Ectodermal cell (in vitro differentiated cells): ENCODE measurements around the gene TMEM266.

Experiments
- H3K27ac ChIP-seq: 2 replicates; pipeline ENCODE4 v1.7.0; 2013; ENCODE audit warnings: mild to moderate bottlenecking, low read depth, low read length; ENCODE audit not compliant: insufficient read depth, poor library complexity, severe bottlenecking
- H3K27me3 ChIP-seq: 2 replicates; pipeline ENCODE4 v1.7.0; 2013; ENCODE audit warnings: mild to moderate bottlenecking, low read length; ENCODE audit not compliant: insufficient read depth, control insufficient read depth, poor library complexity, severe bottlenecking
- H3K36me3 ChIP-seq: one replicate; pipeline ENCODE4 v1.7.0; 2013; ENCODE audit warnings: low read length; ENCODE audit not compliant: control insufficient read depth, insufficient read depth
- H3K4me1 ChIP-seq: one replicate; pipeline ENCODE4 v1.7.0; 2013; ENCODE audit warnings: low read length; ENCODE audit not compliant: control insufficient read depth, insufficient read depth
- H3K4me3 ChIP-seq: 2 replicates; pipeline ENCODE4 v1.7.0; 2013; ENCODE audit warnings: low read depth, low read length, control low read depth; ENCODE audit not compliant: insufficient read depth
- H3K9me3 ChIP-seq: 2 replicates; pipeline ENCODE4 v1.7.0; 2013; ENCODE audit warnings: mild to moderate bottlenecking, low read length, moderate library complexity; ENCODE audit not compliant: control insufficient read depth
- WGBS, 2 experiments: methylation state at CpG; one replicate each; pipeline ENCODE4 v1.1.7; 2013; ENCODE audit warnings: missing lambda C conversion rate in 2 of 2; 5-methylcytosine and 5-hydroxymethylcytosine counted together

TMEM266 gene

GRCh38 chr15:76169018-76169417, 109.2 kb downstream of the TMEM266 start:
- Histone ChIP-seq H3K27me3 (no peaks in the 10 kb centered on the region), H3K36me3 (no peaks in the 10 kb centered on the region), H3K4me1 (no peaks in the 10 kb centered on the region), H3K9me3 (no peaks in the 10 kb centered on the region), H3K4me3 (no peak overlapping the region), H3K27ac (no peak overlapping the region)
- WGBS, 2 experiments, result 74 to 75% methylated on average over 4 of the region's 4 CpGs

- Histone ChIP-seq H3K9me3 (no peaks in the 10 kb centered on the region), H3K27ac (no peak overlapping the region), H3K4me3 (no peak overlapping the region), H3K4me1 (no peaks in the 10 kb centered on the region), H3K36me3 (no peaks in the 10 kb centered on the region), H3K27me3 (no peaks in the 10 kb centered on the region)
- WGBS, 2 experiments, result 92 to 95% methylated on average over 15 to 16 of the region's 16 CpGs
These were observed 110.4 kb downstream of the TMEM266 start for GRCh38 chr15:76169911-76170800.

- WGBS, 2 experiments, result 93 to 94% methylated on average over 16 of the region's 16 CpGs
- Histone ChIP-seq H3K36me3 (no peaks in the 10 kb centered on the region), H3K9me3 (no peaks in the 10 kb centered on the region), H3K4me1 (peaks cover 7% of the 10 kb centered on the region), H3K27ac (no peak overlapping the region), H3K4me3 (no peak overlapping the region), H3K27me3 (no peaks in the 10 kb centered on the region)
These were observed 113.0 kb downstream of the TMEM266 start for GRCh38 chr15:76172782-76173181.

GRCh38 chr15:76173317-76173834, 113.6 kb downstream of the TMEM266 start:
- H3K27me3 ChIP-seq, result no peaks in the 10 kb centered on the region
- no peaks in the 10 kb centered on the region for H3K36me3 ChIP-seq
- H3K4me1 ChIP-seq, result peaks cover 13% of the 10 kb centered on the region
- no peak overlapping the region for H3K27ac ChIP-seq
- H3K4me3 ChIP-seq, result no peak overlapping the region
- no peaks in the 10 kb centered on the region for H3K9me3 ChIP-seq
- WGBS, 2 experiments, result 94 to 96% methylated on average over 8 of the region's 8 CpGs

GRCh38 chr15:76174654-76175053, 114.9 kb downstream of the TMEM266 start:
- peaks cover 15% of the 10 kb centered on the region for H3K4me1 ChIP-seq
- H3K9me3 ChIP-seq, result no peaks in the 10 kb centered on the region
- H3K27me3 ChIP-seq, result no peaks in the 10 kb centered on the region
- H3K27ac ChIP-seq, result no peak overlapping the region
- 93 to 98% methylated on average over 5 of the region's 5 CpGs for WGBS, 2 experiments
- no peaks in the 10 kb centered on the region for H3K36me3 ChIP-seq
- H3K4me3 ChIP-seq, result no peak overlapping the region

- Histone ChIP-seq H3K4me3 (no peak overlapping the region), H3K27me3 (no peaks in the 10 kb centered on the region), H3K4me1 (peaks cover 15% of the 10 kb centered on the region), H3K27ac (no peak overlapping the region), H3K9me3 (no peaks in the 10 kb centered on the region), H3K36me3 (no peaks in the 10 kb centered on the region)
- 94 to 95% methylated on average over 8 of the region's 8 CpGs for WGBS, 2 experiments
These were observed 115.7 kb downstream of the TMEM266 start for GRCh38 chr15:76175442-76175841.

- Histone ChIP-seq H3K27ac (no peak overlapping the region), H3K4me3 (no peak overlapping the region), H3K27me3 (no peaks in the 10 kb centered on the region), H3K36me3 (no peaks in the 10 kb centered on the region), H3K4me1 (peaks cover 15% of the 10 kb centered on the region), H3K9me3 (no peaks in the 10 kb centered on the region)
- WGBS, 2 experiments, result 95 to 97% methylated on average over 10 of the region's 10 CpGs
These were observed 116.3 kb downstream of the TMEM266 start for GRCh38 chr15:76176059-76176458.

GRCh38 chr15:76176487-76177085, 116.8 kb downstream of the TMEM266 start:
- H3K27me3 ChIP-seq, result no peaks in the 10 kb centered on the region
- H3K36me3 ChIP-seq, result no peaks in the 10 kb centered on the region
- H3K27ac ChIP-seq, result no peak overlapping the region
- H3K4me1 ChIP-seq, result peaks cover 15% of the 10 kb centered on the region
- H3K9me3 ChIP-seq, result no peaks in the 10 kb centered on the region
- no peak overlapping the region for H3K4me3 ChIP-seq
- 95 to 96% methylated on average over 15 of the region's 15 CpGs for WGBS, 2 experiments

GRCh38 chr15:76177491-76178040, 117.8 kb downstream of the TMEM266 start:
- Histone ChIP-seq H3K27ac (no peak overlapping the region), H3K36me3 (no peaks in the 10 kb centered on the region), H3K9me3 (no peaks in the 10 kb centered on the region), H3K27me3 (no peaks in the 10 kb centered on the region), H3K4me1 (peaks cover 15% of the 10 kb centered on the region), H3K4me3 (no peak overlapping the region)
- WGBS, 2 experiments, result 88 to 89% methylated on average over 15 of the region's 15 CpGs
